Suprapubic skin (tissue), 4 donors: ENCODE results near the gene ARPC4.

ENCODE experiments used
- CTCF ChIP-seq, 2 donors: fragments of 200-600 bp in 1 of 2; fragments of 450-650 bp in 1 of 2; sonication (generic) in 1 of 2; IDR thresholded peaks; one replicate each; pipeline ENCODE4 v1.5.1; 2016 to 2019; ENCODE audit warnings: antibody characterized with exemption in 2 of 2, mild to moderate bottlenecking in 1 of 2, moderate library complexity in 1 of 2
- EP300 ChIP-seq: sonication (generic); formaldehyde crosslinking; IDR thresholded peaks from one replicate; pipeline ENCODE4 v1.6.1; 2017; ENCODE audit warnings: antibody characterized with exemption
- POLR2AphosphoS5 ChIP-seq, 3 donors: sonication (generic); formaldehyde crosslinking; IDR thresholded peaks; one replicate each; pipeline ENCODE4 v1.6.1; 2017; ENCODE audit warnings: antibody characterized with exemption in 3 of 3

DNA sequence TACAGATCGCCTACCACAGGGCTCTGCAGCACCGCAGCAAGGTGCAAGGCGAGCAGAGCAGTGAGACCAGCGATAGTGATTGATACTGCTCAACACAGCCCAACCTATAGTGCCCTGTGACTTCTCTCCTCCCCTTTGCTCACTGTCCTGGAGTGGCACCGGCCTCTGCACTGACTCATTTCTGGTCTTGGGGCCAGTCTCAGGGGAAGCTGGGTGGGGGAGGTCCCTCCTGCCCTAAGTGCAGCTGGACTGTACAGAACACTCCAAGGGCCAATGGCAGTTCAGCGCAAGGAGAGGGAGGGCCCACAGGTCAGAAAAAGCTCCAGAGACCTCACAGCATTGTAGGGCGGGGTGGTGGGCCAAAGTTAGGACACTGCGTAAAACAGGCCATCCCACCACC is 45.6 kb upstream of the ARPC4 start:
- TF ChIP-seq CTCF (IDR thresholded peaks at IDR 0.05) (no peak), EP300 (no peak), POLR2AphosphoS5 (IDR thresholded peaks at IDR 0.05) (no peak)
